Peyer's patch (tissue), 4 donors: ENCODE data around the gene OTUB1.

Experiments
- CTCF ChIP-seq, 6 experiments: fragments of 450-650 bp in 4 of 6; fragments of 200-600 bp in 2 of 6; sonication (generic) in 1 of 6; IDR thresholded peaks; one replicate each; pipeline ENCODE4 v1.5.1; 2017 to 2019; ENCODE audit warnings: antibody characterized with exemption in 6 of 6, mild to moderate bottlenecking in 3 of 6, moderate library complexity in 1 of 6
- POLR2A ChIP-seq, 2 donors: fragments of 450-650 bp; IDR thresholded peaks; one replicate each; pipeline ENCODE4 v1.5.1; 2017; ENCODE audit warnings: antibody characterized with exemption in 2 of 2, mild to moderate bottlenecking in 2 of 2, moderate library complexity in 2 of 2

DNA sequence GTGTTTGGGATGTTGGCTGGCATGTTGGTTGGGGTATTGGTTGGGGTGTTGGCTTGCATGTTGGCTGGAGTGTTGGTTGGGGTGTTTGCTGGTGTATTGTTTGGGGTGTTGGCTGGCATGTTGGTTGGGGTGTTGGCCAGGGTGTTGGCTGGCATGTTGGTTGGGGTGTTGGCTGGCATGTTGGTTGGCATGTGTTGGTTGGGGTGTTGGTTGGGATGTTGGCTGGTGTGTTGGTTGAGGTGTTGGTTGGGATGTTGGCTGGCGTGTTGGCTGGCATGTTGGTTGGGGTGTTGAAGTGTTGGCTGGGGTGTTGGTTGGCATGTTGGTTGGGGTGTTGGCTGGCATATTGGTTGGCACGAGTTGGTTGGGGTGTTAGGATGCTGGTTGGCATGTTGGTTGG lies 24.5 kb downstream of the OTUB1 start:
- no peak for TF ChIP-seq CTCF (IDR thresholded peaks at IDR 0.05)
- no peak for TF ChIP-seq POLR2A (IDR thresholded peaks at IDR 0.05)
